SK-N-SH treated with all-trans-retinoic acid at 6 μM for 48 hours (cell line): ENCODE results near the gene ZNF627.
"Not testable (repeated sequence)": the region's sequence is repeated elsewhere in the genome, so short reads cannot be mapped to it uniquely, and the experiment has no call there.

ENCODE experiments used
- ATAC-seq: fragments of 200-7000 bp; cut with Tn5 transposase; 3 replicates; pipeline ENCODE4 v1.9.1; 2020; ENCODE audit warnings: mild to moderate bottlenecking, moderate library complexity
- ARNTL ChIP-seq: fragments of 450-650 bp; formaldehyde crosslinking; IDR thresholded peaks from 2 replicates; pipeline ENCODE4 v1.5.0; 2020; ENCODE audit warnings: low read depth, mild to moderate bottlenecking, moderate library complexity, borderline replicate concordance
- CSDC2 ChIP-seq: fragments of 250-450 bp; sonication (Bioruptor Pico); IDR thresholded peaks from 2 replicates; pipeline ENCODE4 v1.5.0; 2020; ENCODE audit warnings: mild to moderate bottlenecking, moderate library complexity
- GLIS3 ChIP-seq: fragments of 250-450 bp; sonication (Bioruptor Pico); IDR thresholded peaks from 2 replicates; pipeline ENCODE4 v1.5.0; 2020; ENCODE audit warnings: mild to moderate bottlenecking, moderate library complexity
- ISL1 ChIP-seq: fragments of 250-450 bp; sonication (Bioruptor Pico); IDR thresholded peaks from 2 replicates; pipeline ENCODE4 v2.1.2; 2022; ENCODE audit warnings: mild to moderate bottlenecking, moderate library complexity
- OSR1 ChIP-seq: fragments of 250-450 bp; sonication (Bioruptor Pico); IDR thresholded peaks from 2 replicates; pipeline ENCODE4 v1.8.0; 2022; ENCODE audit warnings: moderate library complexity, mild to moderate bottlenecking, inconsistent platforms
- PPARA ChIP-seq: fragments of 250-450 bp; sonication (Bioruptor Pico); IDR thresholded peaks from 2 replicates; pipeline ENCODE4 v1.5.0; 2020; ENCODE audit warnings: mild to moderate bottlenecking, borderline replicate concordance
- RARB ChIP-seq: fragments of 250-450 bp; sonication (Bioruptor Pico); IDR thresholded peaks from 2 replicates; pipeline ENCODE4 v1.8.0; 2021; ENCODE audit warnings: mild to moderate bottlenecking, moderate library complexity
- SNAI2 ChIP-seq: fragments of 250-450 bp; sonication (Bioruptor Pico); IDR thresholded peaks from 2 replicates; pipeline ENCODE4 v1.5.0; 2020; ENCODE audit warnings: mild to moderate bottlenecking, moderate library complexity
- TCF4 ChIP-seq: fragments of 250-450 bp; sonication (Bioruptor Pico); IDR thresholded peaks from 2 replicates; pipeline ENCODE4 v1.8.0; 2021; ENCODE audit warnings: mild to moderate bottlenecking, moderate library complexity, borderline replicate concordance
- TOX ChIP-seq: fragments of 250-450 bp; sonication (Bioruptor Pico); IDR thresholded peaks from 2 replicates; pipeline ENCODE4 v1.8.0; 2021; ENCODE audit warnings: mild to moderate bottlenecking, moderate library complexity, borderline replicate concordance
- ZC3H10 ChIP-seq: fragments of 250-450 bp; sonication (Bioruptor Pico); IDR thresholded peaks from 2 replicates; pipeline ENCODE4 v1.5.1; 2021; ENCODE audit warnings: mild to moderate bottlenecking, moderate library complexity
- ZFP3 ChIP-seq: fragments of 250-450 bp; sonication (Bioruptor Pico); IDR thresholded peaks from 2 replicates; pipeline ENCODE4 v1.5.0; 2020; ENCODE audit warnings: mild to moderate bottlenecking, moderate library complexity
- ZFP30 ChIP-seq: fragments of 450-650 bp; formaldehyde crosslinking; IDR thresholded peaks from 2 replicates; pipeline ENCODE4 v1.5.0; 2022; ENCODE audit warnings: mild to moderate bottlenecking, moderate library complexity
- ZNF565 ChIP-seq: fragments of 450-650 bp; formaldehyde crosslinking; conservative IDR thresholded peaks from 2 replicates; pipeline ENCODE4 v1.5.0; 2020; ENCODE audit warnings: low read depth, mild to moderate bottlenecking, moderate library complexity
- TF ChIP-seq, protein P1 (sequence below): fragments of 250-450 bp; sonication (Bioruptor Pico); IDR thresholded peaks from 2 replicates; pipeline ENCODE4 v1.8.0; 2020; ENCODE audit warnings: mild to moderate bottlenecking, moderate library complexity, borderline replicate concordance
- TF ChIP-seq, protein P2 (sequence below): fragments of 250-450 bp; sonication (Bioruptor Pico); IDR thresholded peaks from 2 replicates; pipeline ENCODE4 v1.5.1; 2020; ENCODE audit warnings: low read depth, mild to moderate bottlenecking, moderate library complexity
- TF ChIP-seq, protein P3 (sequence below): fragments of 250-450 bp; sonication (Bioruptor Pico); IDR thresholded peaks from 2 replicates; pipeline ENCODE4 v1.8.0; 2021; ENCODE audit warnings: low read depth, mild to moderate bottlenecking, moderate library complexity, borderline replicate concordance
- TF ChIP-seq, protein P4 (sequence below): fragments of 250-450 bp; sonication (Bioruptor Pico); IDR thresholded peaks from 2 replicates; pipeline ENCODE4 v1.5.1; 2021; ENCODE audit warnings: mild to moderate bottlenecking, moderate library complexity

The ZNF627 gene

DNA sequence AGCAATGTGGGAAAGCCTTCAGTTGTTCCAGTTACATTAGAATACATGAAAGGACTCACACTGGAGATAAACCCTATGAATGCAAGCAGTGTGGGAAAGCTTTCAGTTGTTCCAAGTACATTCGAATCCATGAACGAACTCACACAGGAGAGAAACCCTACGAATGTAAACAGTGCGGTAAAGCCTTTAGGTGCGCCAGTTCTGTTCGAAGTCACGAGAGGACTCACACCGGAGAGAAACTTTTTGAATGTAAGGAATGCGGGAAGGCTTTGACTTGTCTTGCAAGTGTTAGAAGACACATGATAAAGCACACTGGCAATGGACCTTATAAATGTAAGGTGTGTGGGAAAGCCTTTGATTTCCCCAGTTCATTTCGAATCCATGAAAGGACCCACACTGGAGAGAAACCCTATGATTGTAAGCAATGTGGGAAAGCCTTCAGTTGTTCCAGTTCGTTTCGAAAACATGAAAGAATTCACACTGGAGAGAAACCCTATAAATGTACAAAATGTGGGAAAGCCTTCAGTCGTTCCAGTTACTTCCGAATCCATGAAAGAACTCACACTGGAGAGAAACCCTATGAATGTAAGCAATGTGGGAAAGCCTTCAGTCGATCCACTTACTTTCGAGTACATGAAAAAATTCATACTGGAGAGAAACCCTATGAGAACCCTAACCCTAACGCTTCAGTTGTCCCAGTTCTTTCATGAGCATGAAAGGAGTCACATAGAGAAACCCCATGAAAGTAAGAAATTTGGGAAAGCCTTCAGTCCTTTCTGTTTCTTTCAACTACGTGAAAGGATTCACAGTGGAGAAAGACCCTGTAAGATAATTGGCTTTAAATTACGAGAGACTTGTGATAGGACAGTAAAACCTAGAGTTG, 20.1 kb downstream of the ZNF627 start (continued):
- TF ChIP-seq, protein P1, sequence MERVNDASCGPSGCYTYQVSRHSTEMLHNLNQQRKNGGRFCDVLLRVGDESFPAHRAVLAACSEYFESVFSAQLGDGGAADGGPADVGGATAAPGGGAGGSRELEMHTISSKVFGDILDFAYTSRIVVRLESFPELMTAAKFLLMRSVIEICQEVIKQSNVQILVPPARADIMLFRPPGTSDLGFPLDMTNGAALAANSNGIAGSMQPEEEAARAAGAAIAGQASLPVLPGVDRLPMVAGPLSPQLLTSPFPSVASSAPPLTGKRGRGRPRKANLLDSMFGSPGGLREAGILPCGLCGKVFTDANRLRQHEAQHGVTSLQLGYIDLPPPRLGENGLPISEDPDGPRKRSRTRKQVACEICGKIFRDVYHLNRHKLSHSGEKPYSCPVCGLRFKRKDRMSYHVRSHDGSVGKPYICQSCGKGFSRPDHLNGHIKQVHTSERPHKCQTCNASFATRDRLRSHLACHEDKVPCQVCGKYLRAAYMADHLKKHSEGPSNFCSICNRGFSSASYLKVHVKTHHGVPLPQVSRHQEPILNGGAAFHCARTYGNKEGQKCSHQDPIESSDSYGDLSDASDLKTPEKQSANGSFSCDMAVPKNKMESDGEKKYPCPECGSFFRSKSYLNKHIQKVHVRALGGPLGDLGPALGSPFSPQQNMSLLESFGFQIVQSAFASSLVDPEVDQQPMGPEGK (CRISPR knock-in tag): no peak

DNA sequence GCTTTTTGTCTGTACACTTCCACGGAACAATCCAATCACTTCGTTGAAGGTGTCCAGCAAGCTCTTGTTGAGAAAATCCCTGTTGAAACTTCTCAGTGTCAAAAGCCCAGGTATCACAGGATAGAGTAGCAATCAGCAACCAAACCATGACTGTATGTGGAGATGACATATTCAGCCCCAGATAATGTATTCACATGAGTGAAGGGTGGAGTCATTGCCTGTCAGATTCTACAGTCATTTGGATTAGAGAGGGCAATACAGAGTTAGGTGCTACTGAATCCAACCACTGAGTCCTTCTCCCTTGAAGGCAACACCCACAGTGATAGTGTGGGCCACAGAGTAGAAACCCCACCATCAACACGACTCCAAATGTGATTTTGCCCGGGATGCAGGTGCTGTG, 23.3 kb downstream of the ZNF627 start:
- no peak for ATAC-seq
- TF ChIP-seq PPARA (no peak), ZFP3 (CRISPR knock-in tag) (no peak), SNAI2 (CRISPR knock-in tag) (no peak), ZNF565 (CRISPR knock-in tag) (no peak), TOX (CRISPR knock-in tag) (no peak), GLIS3 (no peak), CSDC2 (CRISPR knock-in tag) (no peak), ARNTL (CRISPR knock-in tag) (no peak), OSR1 (CRISPR knock-in tag) (no peak), TCF4 (CRISPR knock-in tag) (no peak), ZFP30 (CRISPR knock-in tag) (no peak)
- TF ChIP-seq, protein P2, sequence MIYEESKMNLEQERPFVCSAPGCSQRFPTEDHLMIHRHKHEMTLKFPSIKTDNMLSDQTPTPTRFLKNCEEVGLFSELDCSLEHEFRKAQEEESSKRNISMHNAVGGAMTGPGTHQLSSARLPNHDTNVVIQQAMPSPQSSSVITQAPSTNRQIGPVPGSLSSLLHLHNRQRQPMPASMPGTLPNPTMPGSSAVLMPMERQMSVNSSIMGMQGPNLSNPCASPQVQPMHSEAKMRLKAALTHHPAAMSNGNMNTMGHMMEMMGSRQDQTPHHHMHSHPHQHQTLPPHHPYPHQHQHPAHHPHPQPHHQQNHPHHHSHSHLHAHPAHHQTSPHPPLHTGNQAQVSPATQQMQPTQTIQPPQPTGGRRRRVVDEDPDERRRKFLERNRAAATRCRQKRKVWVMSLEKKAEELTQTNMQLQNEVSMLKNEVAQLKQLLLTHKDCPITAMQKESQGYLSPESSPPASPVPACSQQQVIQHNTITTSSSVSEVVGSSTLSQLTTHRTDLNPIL: no peak
- TF ChIP-seq, protein P3, sequence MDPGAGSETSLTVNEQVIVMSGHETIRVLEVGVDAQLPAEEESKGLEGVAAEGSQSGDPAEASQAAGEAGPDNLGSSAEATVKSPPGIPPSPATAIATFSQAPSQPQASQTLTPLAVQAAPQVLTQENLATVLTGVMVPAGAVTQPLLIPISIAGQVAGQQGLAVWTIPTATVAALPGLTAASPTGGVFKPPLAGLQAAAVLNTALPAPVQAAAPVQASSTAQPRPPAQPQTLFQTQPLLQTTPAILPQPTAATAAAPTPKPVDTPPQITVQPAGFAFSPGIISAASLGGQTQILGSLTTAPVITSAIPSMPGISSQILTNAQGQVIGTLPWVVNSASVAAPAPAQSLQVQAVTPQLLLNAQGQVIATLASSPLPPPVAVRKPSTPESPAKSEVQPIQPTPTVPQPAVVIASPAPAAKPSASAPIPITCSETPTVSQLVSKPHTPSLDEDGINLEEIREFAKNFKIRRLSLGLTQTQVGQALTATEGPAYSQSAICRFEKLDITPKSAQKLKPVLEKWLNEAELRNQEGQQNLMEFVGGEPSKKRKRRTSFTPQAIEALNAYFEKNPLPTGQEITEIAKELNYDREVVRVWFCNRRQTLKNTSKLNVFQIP (CRISPR knock-in tag): no peak

DNA sequence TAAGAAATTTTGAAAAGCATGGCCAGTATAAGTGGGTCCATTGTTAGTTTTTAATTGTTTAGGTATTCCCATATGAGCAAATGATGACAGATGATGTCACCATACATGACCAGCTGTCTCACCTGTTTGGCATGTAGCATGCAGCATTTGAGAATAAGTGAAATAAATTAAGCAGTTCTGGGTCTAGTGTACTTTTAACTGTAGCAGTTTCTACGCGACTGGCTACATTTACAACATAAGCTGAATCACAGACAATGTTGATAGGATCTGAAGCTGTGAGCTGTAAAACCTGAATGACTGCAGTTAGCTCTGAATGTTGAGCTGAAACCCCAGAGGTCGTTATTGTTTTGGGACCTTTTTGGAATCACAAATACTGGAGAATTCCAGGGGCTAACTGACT, 25.1 kb downstream of the ZNF627 start:
- not testable (repeated sequence) for ATAC-seq

DNA sequence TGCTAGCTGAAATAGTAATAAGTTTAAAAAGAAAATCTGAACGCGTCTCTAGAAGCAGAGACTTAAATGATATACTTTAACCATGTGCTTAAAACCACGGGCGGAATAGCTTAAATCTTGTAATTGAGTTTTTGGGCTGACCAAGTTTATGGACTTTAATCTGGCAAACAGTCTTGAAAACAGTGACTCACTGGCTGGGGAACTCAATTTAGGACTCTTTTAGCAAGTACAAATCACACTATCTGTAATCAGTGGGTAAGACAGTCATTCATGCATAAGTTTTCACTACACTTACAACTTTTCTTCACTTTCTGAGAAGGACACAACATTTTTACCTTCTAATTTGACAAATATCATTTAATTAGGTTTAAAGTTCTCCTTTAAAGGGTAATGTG, 26.8 kb downstream of the ZNF627 start:
- TF ChIP-seq ZFP30 (CRISPR knock-in tag) (no peak), OSR1 (CRISPR knock-in tag) (no peak), ISL1 (CRISPR knock-in tag) (no peak), ZFP3 (CRISPR knock-in tag) (no peak), RARB (CRISPR knock-in tag) (no peak), ZC3H10 (CRISPR knock-in tag) (no peak), CSDC2 (CRISPR knock-in tag) (no peak)
- TF ChIP-seq, protein P4, sequence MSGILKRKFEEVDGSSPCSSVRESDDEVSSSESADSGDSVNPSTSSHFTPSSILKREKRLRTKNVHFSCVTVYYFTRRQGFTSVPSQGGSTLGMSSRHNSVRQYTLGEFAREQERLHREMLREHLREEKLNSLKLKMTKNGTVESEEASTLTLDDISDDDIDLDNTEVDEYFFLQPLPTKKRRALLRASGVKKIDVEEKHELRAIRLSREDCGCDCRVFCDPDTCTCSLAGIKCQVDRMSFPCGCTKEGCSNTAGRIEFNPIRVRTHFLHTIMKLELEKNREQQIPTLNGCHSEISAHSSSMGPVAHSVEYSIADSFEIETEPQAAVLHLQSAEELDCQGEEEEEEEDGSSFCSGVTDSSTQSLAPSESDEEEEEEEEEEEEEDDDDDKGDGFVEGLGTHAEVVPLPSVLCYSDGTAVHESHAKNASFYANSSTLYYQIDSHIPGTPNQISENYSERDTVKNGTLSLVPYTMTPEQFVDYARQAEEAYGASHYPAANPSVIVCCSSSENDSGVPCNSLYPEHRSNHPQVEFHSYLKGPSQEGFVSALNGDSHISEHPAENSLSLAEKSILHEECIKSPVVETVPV (CRISPR knock-in tag): no peak
- TF ChIP-seq, protein P2: no peak
- TF ChIP-seq, protein P3 (CRISPR knock-in tag): no peak
- TF ChIP-seq, all 23 proteins: peak for 0
- peak; percentile 18; the same call in 1 of the 3 replicates for ATAC-seq
